CD14-positive monocyte (primary cell): ENCODE measurements around the gene CHST14. TPM values are rescaled to one million over a fixed set of nuclear protein-coding genes. Genes with fewer than 3 reads are reported as not detected.

ENCODE experiments used
- DNase-seq, 3 donors: peaks; one replicate each; pipeline ENCODE4 v3.0.0-alpha.2; 2011 to 2022
- H2AFZ ChIP-seq: 2 replicates; pipeline ENCODE4 v1.6.0; 2012; ENCODE audit warnings: mild to moderate bottlenecking, low read depth, low read length, inconsistent platforms; ENCODE audit not compliant: insufficient read depth, poor library complexity, severe bottlenecking
- H3K27ac ChIP-seq, 2 donors: 1 replicate in 1 of 2; 2 replicates in 1 of 2; pipeline ENCODE4 v1.5.1; 2012 to 2013; ENCODE audit warnings: low read length in 2 of 2, control low read depth in 1 of 2, inconsistent platforms in 1 of 2, low read depth in 1 of 2, mild to moderate bottlenecking in 1 of 2
- H3K27me3 ChIP-seq, 2 donors: one replicate each; pipeline versions ENCODE4 v1.6.0 to v1.6.1; 2011 to 2013; ENCODE audit warnings: low read length in 2 of 2; ENCODE audit not compliant: control insufficient read depth in 2 of 2, insufficient read depth in 2 of 2
- H3K36me3 ChIP-seq, 2 donors: replicated peaks in 1 of 2; 1 replicate in 1 of 2; 2 replicates in 1 of 2; pipeline versions ENCODE4 v1.5.1 to v1.6.1; 2012 to 2013; ENCODE audit warnings: low read length in 2 of 2, control low read depth in 1 of 2, inconsistent platforms in 1 of 2, mild to moderate bottlenecking in 1 of 2; ENCODE audit not compliant: insufficient read depth in 2 of 2, control insufficient read depth in 1 of 2
- H3K4me1 ChIP-seq, 2 donors: 1 replicate in 1 of 2; 2 replicates in 1 of 2; pipeline versions ENCODE4 v1.5.1 to v1.6.1; 2012 to 2013; ENCODE audit warnings: low read length in 2 of 2, control low read depth in 1 of 2, inconsistent platforms in 1 of 2, mild to moderate bottlenecking in 1 of 2, moderate library complexity in 1 of 2; ENCODE audit not compliant: insufficient read depth in 2 of 2, control insufficient read depth in 1 of 2
- H3K4me2 ChIP-seq: replicated peaks from 2 replicates; pipeline ENCODE3; 2012; ENCODE audit warnings: low read length, moderate library complexity, mild to moderate bottlenecking; ENCODE audit not compliant: poor library complexity, severe bottlenecking; ENCODE audit errors: extremely low read depth
- H3K4me3 ChIP-seq, 3 experiments: fragments of 200-600 bp in 1 of 3; sonication (generic) in 1 of 3; replicated peaks in 1 of 3; 1 replicate in 2 of 3; 2 replicates in 1 of 3; pipeline ENCODE4 v1.5.1; 2011 to 2013; ENCODE audit warnings: low read length in 3 of 3, mild to moderate bottlenecking in 3 of 3, control low read depth in 2 of 3, low read depth in 2 of 3, inconsistent platforms in 1 of 3, moderate library complexity in 1 of 3
- H3K79me2 ChIP-seq: 2 replicates; pipeline ENCODE4 v1.6.0; 2012; ENCODE audit warnings: mild to moderate bottlenecking, control low read depth, inconsistent platforms, low read length, moderate library complexity; ENCODE audit not compliant: insufficient read depth
- H3K9ac ChIP-seq: 2 replicates; pipeline ENCODE4 v1.6.0; 2017; ENCODE audit warnings: low read length, mild to moderate bottlenecking; ENCODE audit not compliant: insufficient read depth, poor library complexity, severe bottlenecking
- H3K9me3 ChIP-seq, 2 donors: replicated peaks in 1 of 2; 1 replicate in 1 of 2; 2 replicates in 1 of 2; pipeline versions ENCODE4 v1.5.1 to v1.6.1; 2012 to 2013; ENCODE audit warnings: low read length in 2 of 2, control low read depth in 1 of 2; ENCODE audit not compliant: control insufficient read depth in 1 of 2, insufficient read depth in 1 of 2
- H4K20me1 ChIP-seq: 2 replicates; pipeline ENCODE4 v1.6.0; 2012; ENCODE audit warnings: mild to moderate bottlenecking, low read length, control low read depth, moderate library complexity; ENCODE audit not compliant: insufficient read depth
- H3K27ac Mint-ChIP-seq, 7 donors: one replicate each; pipeline ENCODE4 v1.8.0; 2020; ENCODE audit warnings: mild to moderate bottlenecking in 7 of 7, mixed read lengths in 7 of 7, moderate library complexity in 6 of 7, inconsistent platforms in 2 of 7
- H3K27me3 Mint-ChIP-seq, 3 donors: one replicate each; pipeline ENCODE4 v1.8.0; 2021 to 2022; ENCODE audit warnings: low read depth in 3 of 3, mild to moderate bottlenecking in 3 of 3, mixed read lengths in 3 of 3, moderate library complexity in 3 of 3, inconsistent platforms in 1 of 3
- H3K36me3 Mint-ChIP-seq, 2 donors: one replicate each; pipeline ENCODE4 v1.8.0; 2020; ENCODE audit warnings: mixed read lengths in 2 of 2, inconsistent platforms in 1 of 2, mild to moderate bottlenecking in 1 of 2
- H3K4me1 Mint-ChIP-seq: one replicate; pipeline ENCODE4 v1.8.0; 2020; ENCODE audit warnings: mild to moderate bottlenecking, mixed read lengths
- H3K4me3 Mint-ChIP-seq, 2 donors: one replicate each; pipeline ENCODE4 v1.8.0; 2020; ENCODE audit warnings: mild to moderate bottlenecking in 2 of 2, mixed read lengths in 2 of 2, moderate library complexity in 1 of 2
- H3K9me3 Mint-ChIP-seq, 7 donors: one replicate each; pipeline ENCODE4 v1.8.0; 2020 to 2022; ENCODE audit warnings: mixed read lengths in 7 of 7, mild to moderate bottlenecking in 6 of 7, moderate library complexity in 6 of 7, inconsistent platforms in 2 of 7
- WGBS: methylation state at CpG from one replicate; pipeline ENCODE4 v1.1.5; 2013; ENCODE audit warnings: missing lambda C conversion rate; ENCODE audit not compliant: insufficient coverage; 5-methylcytosine and 5-hydroxymethylcytosine counted together
- intact Hi-C, 2 donors: fragments of 100-400 bp; cut with micrococcal nuclease; formaldehyde crosslinking; loops; one replicate each; pipeline versions ENCODE4 v1.15.0 to v1.15.1; 2023
- polyA plus RNA-seq, 3 donors: library from polyadenylated mRNA; depleted of rRNA in 1 of 3; unstranded in 2 of 3; stranded (reverse) in 1 of 3; fragments of 300-500 nt in 2 of 3; fragments of >200 nt in 1 of 3; fragmentation: Illumina TruSeq in 2 of 3; gene quantifications; 1 replicate in 2 of 3; 2 replicates in 1 of 3; pipeline ENCODE4 v1.2.3, GENCODE V29; 2012 to 2021
- TF ChIP-seq, protein P1 (sequence below): fragments of 200-600 bp; IDR thresholded peaks from one replicate; pipeline ENCODE4 v1.8.0; 2022; ENCODE audit warnings: antibody characterized with exemption, mild to moderate bottlenecking

Gene CHST14
- polyA plus RNA-seq, 3 donors = 0.85 to 5.2 (median 1.2) TPM

DNA sequence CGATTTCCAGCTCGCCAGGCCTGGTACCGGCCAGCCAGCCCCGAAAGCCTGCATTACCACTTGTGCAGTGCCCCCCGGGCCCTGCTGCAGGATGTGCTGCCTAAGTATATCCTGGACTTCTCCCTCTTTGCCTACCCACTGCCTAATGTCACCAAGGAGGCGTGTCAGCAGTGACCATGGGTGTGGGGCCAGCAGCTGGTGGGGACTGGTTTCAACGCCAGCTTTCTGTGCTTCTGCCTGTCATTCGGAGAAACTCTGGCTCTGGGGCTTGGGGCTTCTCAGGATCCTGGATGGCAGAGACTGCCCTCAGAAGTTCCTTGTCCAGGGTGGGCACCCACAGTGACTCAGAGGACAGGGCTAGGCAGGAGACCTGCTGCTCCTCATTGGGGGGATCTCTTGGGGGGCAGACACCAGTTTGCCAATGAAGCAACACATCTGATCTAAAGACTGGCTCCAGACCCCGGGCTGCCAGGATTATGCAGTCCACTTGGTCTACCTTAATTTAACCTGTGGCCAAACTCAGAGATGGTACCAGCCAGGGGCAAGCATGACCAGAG is 1.5 kb downstream of the CHST14 start:
- Histone ChIP-seq H3K4me2 (peak overlapping the region; percentile 97), H3K79me2 (peaks cover 10% of the 10 kb centered on the region), H3K9ac (peak overlapping the region; percentile 77), H3K36me3 (no peaks in the 10 kb centered on the region), H3K9me3 (no peaks in the 10 kb centered on the region), H3K4me3 (peak overlapping the region in 1 of 3 experiments; percentile 91), H4K20me1 (no peaks in the 10 kb centered on the region), H2AFZ (peak overlapping the region; percentile 94), H3K4me1 (peaks cover 13 to 21% of the 10 kb centered on the region in 2 donors), H3K27ac (peak overlapping the region in 1 of 2 donors; percentile 75), H3K27me3 (no peaks in the 10 kb centered on the region)
- TF ChIP-seq, protein P1, sequence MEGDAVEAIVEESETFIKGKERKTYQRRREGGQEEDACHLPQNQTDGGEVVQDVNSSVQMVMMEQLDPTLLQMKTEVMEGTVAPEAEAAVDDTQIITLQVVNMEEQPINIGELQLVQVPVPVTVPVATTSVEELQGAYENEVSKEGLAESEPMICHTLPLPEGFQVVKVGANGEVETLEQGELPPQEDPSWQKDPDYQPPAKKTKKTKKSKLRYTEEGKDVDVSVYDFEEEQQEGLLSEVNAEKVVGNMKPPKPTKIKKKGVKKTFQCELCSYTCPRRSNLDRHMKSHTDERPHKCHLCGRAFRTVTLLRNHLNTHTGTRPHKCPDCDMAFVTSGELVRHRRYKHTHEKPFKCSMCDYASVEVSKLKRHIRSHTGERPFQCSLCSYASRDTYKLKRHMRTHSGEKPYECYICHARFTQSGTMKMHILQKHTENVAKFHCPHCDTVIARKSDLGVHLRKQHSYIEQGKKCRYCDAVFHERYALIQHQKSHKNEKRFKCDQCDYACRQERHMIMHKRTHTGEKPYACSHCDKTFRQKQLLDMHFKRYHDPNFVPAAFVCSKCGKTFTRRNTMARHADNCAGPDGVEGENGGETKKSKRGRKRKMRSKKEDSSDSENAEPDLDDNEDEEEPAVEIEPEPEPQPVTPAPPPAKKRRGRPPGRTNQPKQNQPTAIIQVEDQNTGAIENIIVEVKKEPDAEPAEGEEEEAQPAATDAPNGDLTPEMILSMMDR = no peak
- peak overlapping the region in 2 of 7 donors; percentile 30 to 89 for H3K27ac Mint-ChIP-seq
- peaks cover 0 to 10% of the 10 kb centered on the region in 2 donors for H3K36me3 Mint-ChIP-seq
- peaks cover 21% of the 10 kb centered on the region for H3K4me1 Mint-ChIP-seq
- WGBS = 68% methylated on average over 8 of the region's 9 CpGs
- H3K27me3 Mint-ChIP-seq = peaks cover 2 to 7% (median 5%) of the 10 kb centered on the region in 3 donors
- no peak for DNase-seq
- H3K9me3 Mint-ChIP-seq = peaks cover 0 to 2% (median 0%) of the 10 kb centered on the region in 7 donors
- intact Hi-C loops = no loop called here
- H3K4me3 Mint-ChIP-seq = peak overlapping the region; percentile 87 to 93

GRCh38 chr15:40474581-40474980 is 3.8 kb downstream of the CHST14 start:
- H3K9me3 Mint-ChIP-seq = no peaks in the 10 kb centered on the region
- TF ChIP-seq, protein P1 = no peak
- Histone ChIP-seq H4K20me1 (no peaks in the 10 kb centered on the region), H3K4me1 (peaks cover 13 to 21% of the 10 kb centered on the region in 2 donors), H3K79me2 (peaks cover 10% of the 10 kb centered on the region), H3K4me3 (no peak overlapping the region), H3K36me3 (no peaks in the 10 kb centered on the region), H3K4me2 (no peak overlapping the region), H2AFZ (no peak overlapping the region), H3K27ac (no peak overlapping the region), H3K9me3 (no peaks in the 10 kb centered on the region), H3K9ac (no peak overlapping the region), H3K27me3 (no peaks in the 10 kb centered on the region)
- no peaks in the 10 kb centered on the region for H3K36me3 Mint-ChIP-seq
- WGBS = 90% methylated on average over 4 of the region's 8 CpGs
- peaks cover 4 to 10% (median 8%) of the 10 kb centered on the region in 3 donors for H3K27me3 Mint-ChIP-seq
- H3K4me1 Mint-ChIP-seq = peaks cover 21% of the 10 kb centered on the region
- intact Hi-C loops = no loop called here
- no peak overlapping the region for H3K4me3 Mint-ChIP-seq
- peak overlapping the region in 1 of 7 donors; percentile 21 for H3K27ac Mint-ChIP-seq
- DNase-seq = no peak
